ENCODE data around the gene TRIM32. TPM values are rescaled to one million over a fixed set of nuclear protein-coding genes. Genes with fewer than 3 reads are reported as not detected.

TRIM32 gene
- total RNA-seq, 1 experiment from 2014 or later, result 20.2 TPM

- Histone ChIP-seq H3K27me3 (ENCODE audit: control insufficient read depth, insufficient read depth, low read length) (no peaks in the 10 kb centered on the region), H3K27ac (ENCODE audit: low read length) (no peak overlapping the region; the same call in 1 of the 2 replicates), H3K36me3 (ENCODE audit: control insufficient read depth, insufficient read depth, low read length) (no peaks in the 10 kb centered on the region), H3K4me3 (ENCODE audit: low read depth in 2 of 2, low read length in 2 of 2) (no peak overlapping the region), H3K4me1 (ENCODE audit: control insufficient read depth, insufficient read depth, low read length) (0 out of 2 replicates have a peak, but pooled peaks cover 2% of the 10 kb centered on the region), H3K9me3 (ENCODE audit: control insufficient read depth, insufficient read depth, low read depth, low read length) (no peaks in the 10 kb centered on the region)
- in situ Hi-C loops (cut with HindIII; ENCODE audit: low pct_unique_long_range_greater_than_20kb, low sequenced_read_pairs), result no loop called here
- intact Hi-C loops (cut with micrococcal nuclease; ENCODE audit: unreplicated experiment), result no loop called here
- DNase-seq (ENCODE audit: low read depth, low spot score) (no peak), ATAC-seq (no peak)
- ChIA-PET POLR2A (no interaction called here), CTCF (no interaction called here)
- BruUV-seq (replicated peaks), result no TSS peak
- TF ChIP-seq SIN3A (IDR thresholded peaks at IDR 0.05; ENCODE audit: borderline replicate concordance, insufficient read depth, low read depth, low read length), result no peak
- no peak for TF ChIP-seq TCF7L2 (IDR thresholded peaks at IDR 0.05; ENCODE audit: low read depth, low read length)
- TF ChIP-seq POLR2AphosphoS5 (IDR thresholded peaks at IDR 0.05; ENCODE audit: low read depth, low read length), result no peak
- no peak for TF ChIP-seq REST (IDR thresholded peaks at IDR 0.05; ENCODE audit: insufficient read depth in 1 of 2, low read depth in 2 of 2, low read length in 1 of 2)
- TF ChIP-seq CTCF (IDR thresholded peaks at IDR 0.05), result no peak
Measured at GRCh38 chr9:116692616-116693015, 5.5 kb downstream of the TRIM32 start.

- BruUV-seq (replicated peaks), result no TSS peak
- intact Hi-C loops (cut with micrococcal nuclease; ENCODE audit: unreplicated experiment) (no loop called here), in situ Hi-C loops (cut with HindIII; ENCODE audit: low pct_unique_long_range_greater_than_20kb, low sequenced_read_pairs) (no loop called here)
- Histone ChIP-seq H3K9me3 (ENCODE audit: control insufficient read depth, insufficient read depth, low read depth, low read length) (no peaks in the 10 kb centered on the region), H3K4me3 (ENCODE audit: low read depth in 2 of 2, low read length in 2 of 2) (no peak overlapping the region), H3K27me3 (ENCODE audit: control insufficient read depth, insufficient read depth, low read length) (no peaks in the 10 kb centered on the region), H3K36me3 (ENCODE audit: control insufficient read depth, insufficient read depth, low read length) (no peaks in the 10 kb centered on the region), H3K27ac (ENCODE audit: low read length) (no peak overlapping the region), H3K4me1 (ENCODE audit: control insufficient read depth, insufficient read depth, low read length) (0 out of 2 replicates have a peak, but pooled peaks cover 2% of the 10 kb centered on the region)
- CTCF ChIA-PET, result no interaction called here
- DNase-seq (ENCODE audit: low read depth, low spot score) (no peak), ATAC-seq (no peak)
- POLR2A ChIA-PET, result interaction anchor here (0.6 kb wide), 1 partner anchor 14 kb away, joined by 5 read pairs; no protein-coding TSS in a partner anchor
- no peak for TF ChIP-seq POLR2AphosphoS5 (IDR thresholded peaks at IDR 0.05; ENCODE audit: low read depth, low read length)
- TF ChIP-seq REST (IDR thresholded peaks at IDR 0.05; ENCODE audit: insufficient read depth in 1 of 2, low read depth in 2 of 2, low read length in 1 of 2), result no peak
- no peak for TF ChIP-seq CTCF (IDR thresholded peaks at IDR 0.05)
- TF ChIP-seq SIN3A (IDR thresholded peaks at IDR 0.05; ENCODE audit: borderline replicate concordance, insufficient read depth, low read depth, low read length), result no peak
- no peak for TF ChIP-seq TCF7L2 (IDR thresholded peaks at IDR 0.05; ENCODE audit: low read depth, low read length)
Measured at GRCh38 chr9:116693233-116693731, 6.2 kb downstream of the TRIM32 start.
